HG03135 (cell line): ENCODE results near the gene ANO2.

Source experiments
- ATAC-seq: cut with Tn5 transposase; IDR thresholded peaks from one replicate; pipeline ENCODE4 v1.9.1; 2021; ENCODE audit warnings: mild to moderate bottlenecking, moderate library complexity; ENCODE audit not compliant: unreplicated experiment

ANO2 gene

GRCh38 chr12:5521456-5522325, 423.4 kb downstream of the ANO2 start:
- no peak for ATAC-seq

- ATAC-seq: no peak
Measured at GRCh38 chr12:5520831-5521230, 424.2 kb downstream of the ANO2 start.

DNA sequence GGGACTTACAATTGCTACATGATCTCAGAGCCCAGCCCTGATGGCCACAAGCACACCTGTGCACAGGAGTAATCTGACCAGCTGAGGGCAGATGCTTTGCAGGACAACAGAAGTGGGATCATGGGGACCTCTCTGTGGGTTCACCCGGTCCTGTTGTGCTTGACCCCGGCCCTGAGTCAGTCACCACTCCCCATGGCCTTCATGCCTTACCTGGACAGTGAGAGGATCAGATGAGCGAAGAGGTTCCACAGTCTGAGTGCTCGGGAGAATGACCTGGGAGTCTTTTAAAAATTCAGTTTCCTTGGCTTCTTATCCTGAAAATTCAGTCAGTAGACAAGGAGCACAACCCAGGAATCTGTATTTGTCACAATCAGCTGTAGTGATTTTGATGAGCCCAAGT, 425.0 kb downstream of the ANO2 start:
- no peak for ATAC-seq

DNA sequence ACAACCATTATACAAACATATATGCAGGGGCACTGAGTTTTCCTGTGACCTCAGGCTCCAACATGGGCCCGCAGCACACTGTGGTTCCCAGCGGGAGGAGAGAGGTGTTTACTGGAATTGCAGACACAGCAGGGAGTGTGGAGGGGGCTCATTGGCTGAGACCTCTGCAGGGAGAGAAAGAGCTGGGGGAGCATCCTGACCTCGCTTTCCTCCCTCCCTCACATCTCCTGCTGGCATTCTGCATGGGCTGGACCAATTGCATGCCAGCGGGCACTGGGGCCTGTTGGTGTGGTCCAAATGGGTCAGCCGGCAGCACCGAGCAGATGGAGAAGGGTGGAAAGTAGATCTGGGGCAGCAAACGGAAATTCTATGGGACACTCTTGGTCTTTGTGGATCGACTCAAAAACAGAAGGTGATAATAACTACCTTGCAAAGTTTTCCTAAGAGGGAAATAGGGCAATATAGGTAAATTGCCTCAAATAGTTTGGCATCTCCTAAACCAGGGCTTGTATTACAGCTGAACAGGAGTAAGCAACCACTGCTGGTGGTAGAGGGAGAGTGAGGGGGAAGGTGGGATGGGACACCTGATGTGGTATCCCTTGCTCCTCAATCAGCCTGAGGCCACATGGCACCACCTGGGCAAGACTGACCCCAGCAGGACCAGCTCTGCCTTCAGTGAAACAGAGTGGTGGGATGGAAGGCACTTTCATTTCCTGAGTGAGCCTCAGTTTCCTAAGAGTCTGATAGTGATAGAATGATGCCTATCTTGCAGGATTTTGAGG, 426.3 kb downstream of the ANO2 start:
- ATAC-seq: no peak

DNA sequence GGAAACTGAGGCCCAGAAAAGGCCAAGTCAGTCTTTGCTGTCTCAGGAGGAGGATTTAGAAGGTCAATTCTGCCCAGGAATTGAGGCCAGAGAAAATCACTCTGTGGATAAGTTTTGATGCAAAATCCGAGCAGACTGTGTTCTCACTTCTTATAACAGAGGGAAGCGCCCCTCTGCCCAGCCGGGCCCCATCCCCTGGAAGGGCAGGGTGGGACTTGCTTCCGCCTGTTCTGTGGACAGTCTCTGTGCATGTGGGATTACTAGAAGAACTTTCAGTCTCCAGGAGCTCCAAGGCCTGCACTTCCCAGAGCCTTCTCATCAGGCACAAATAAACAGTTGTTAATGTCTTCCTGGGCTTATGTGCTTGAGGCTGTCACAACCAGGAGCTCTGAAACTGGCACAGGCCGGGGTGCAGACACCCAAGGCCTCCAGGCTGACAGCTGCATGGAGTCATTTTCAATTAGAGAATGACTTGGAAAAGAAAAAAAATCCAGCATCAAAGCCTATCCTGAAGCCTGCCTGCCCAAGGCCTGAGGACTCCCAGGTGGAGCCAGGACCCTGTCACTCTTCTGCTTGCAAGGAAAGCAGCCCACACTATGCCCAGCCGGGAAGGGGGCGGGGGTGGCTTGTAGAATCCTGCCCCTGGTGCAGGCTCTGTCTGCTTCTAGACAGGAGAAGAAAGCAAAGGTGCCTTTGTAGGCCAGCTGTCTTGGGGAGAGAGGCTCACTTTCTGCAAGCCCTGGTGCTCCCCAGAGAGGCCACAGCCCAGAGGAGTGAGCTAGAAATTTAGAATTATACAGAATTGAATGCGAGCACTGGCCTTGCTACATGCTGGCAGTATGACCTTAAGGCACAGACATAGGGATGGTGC, 428.5 kb downstream of the ANO2 start:
- no peak for ATAC-seq

GRCh38 chr12:5515458-5515857, 429.6 kb downstream of the ANO2 start:
- no peak for ATAC-seq

DNA sequence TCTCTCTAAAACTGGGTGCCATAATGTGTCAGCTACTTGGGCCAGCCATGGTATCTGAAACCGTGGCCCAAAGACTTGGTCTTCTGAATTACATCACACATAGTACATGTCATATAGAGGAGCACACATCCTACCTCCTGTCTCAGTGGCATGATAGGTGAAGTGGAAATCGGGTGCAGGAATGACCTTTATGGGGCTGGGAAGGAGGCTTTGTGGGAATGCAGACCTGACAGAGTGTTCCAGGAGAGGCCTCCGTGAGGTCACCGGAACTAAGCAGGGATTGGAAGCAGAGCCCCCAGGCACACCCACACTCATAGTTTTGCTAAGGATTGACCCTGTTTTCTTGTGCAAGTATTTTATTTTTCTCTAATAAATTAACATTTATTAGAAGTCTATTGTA, 430.5 kb downstream of the ANO2 start:
- ATAC-seq: no peak

GRCh38 chr12:5514016-5514415, 431.0 kb downstream of the ANO2 start:
- no peak for ATAC-seq

GRCh38 chr12:5513406-5513805, 431.7 kb downstream of the ANO2 start:
- no peak for ATAC-seq
